Ectodermal cell (in vitro differentiated cells): ENCODE results near the gene STEAP4.

ENCODE experiments used
- H3K27ac ChIP-seq: 2 replicates; pipeline ENCODE4 v1.7.0; 2013; ENCODE audit warnings: mild to moderate bottlenecking, low read depth, low read length; ENCODE audit not compliant: insufficient read depth, poor library complexity, severe bottlenecking
- H3K27me3 ChIP-seq: 2 replicates; pipeline ENCODE4 v1.7.0; 2013; ENCODE audit warnings: mild to moderate bottlenecking, low read length; ENCODE audit not compliant: insufficient read depth, control insufficient read depth, poor library complexity, severe bottlenecking
- H3K36me3 ChIP-seq: one replicate; pipeline ENCODE4 v1.7.0; 2013; ENCODE audit warnings: low read length; ENCODE audit not compliant: control insufficient read depth, insufficient read depth
- H3K4me1 ChIP-seq: one replicate; pipeline ENCODE4 v1.7.0; 2013; ENCODE audit warnings: low read length; ENCODE audit not compliant: control insufficient read depth, insufficient read depth
- H3K4me3 ChIP-seq: 2 replicates; pipeline ENCODE4 v1.7.0; 2013; ENCODE audit warnings: low read depth, low read length, control low read depth; ENCODE audit not compliant: insufficient read depth
- H3K9me3 ChIP-seq: 2 replicates; pipeline ENCODE4 v1.7.0; 2013; ENCODE audit warnings: mild to moderate bottlenecking, low read length, moderate library complexity; ENCODE audit not compliant: control insufficient read depth
- WGBS, 2 experiments: methylation state at CpG; one replicate each; pipeline ENCODE4 v1.1.7; 2013; ENCODE audit warnings: missing lambda C conversion rate in 2 of 2; 5-methylcytosine and 5-hydroxymethylcytosine counted together

STEAP4 gene

GRCh38 chr7:88229302-88229995 lies 77.2 kb downstream of the STEAP4 start:
- Histone ChIP-seq H3K4me1 (no peaks in the 10 kb centered on the region), H3K27ac (no peak overlapping the region), H3K9me3 (no peaks in the 10 kb centered on the region), H3K4me3 (no peak overlapping the region), H3K36me3 (no peaks in the 10 kb centered on the region), H3K27me3 (no peaks in the 10 kb centered on the region)
- 92% methylated on average over 4 of the region's 4 CpGs for WGBS, 2 experiments

- 92% methylated on average over 6 of the region's 6 CpGs for WGBS, 2 experiments
These were observed 79.7 kb downstream of the STEAP4 start for GRCh38 chr7:88226886-88227516.

DNA sequence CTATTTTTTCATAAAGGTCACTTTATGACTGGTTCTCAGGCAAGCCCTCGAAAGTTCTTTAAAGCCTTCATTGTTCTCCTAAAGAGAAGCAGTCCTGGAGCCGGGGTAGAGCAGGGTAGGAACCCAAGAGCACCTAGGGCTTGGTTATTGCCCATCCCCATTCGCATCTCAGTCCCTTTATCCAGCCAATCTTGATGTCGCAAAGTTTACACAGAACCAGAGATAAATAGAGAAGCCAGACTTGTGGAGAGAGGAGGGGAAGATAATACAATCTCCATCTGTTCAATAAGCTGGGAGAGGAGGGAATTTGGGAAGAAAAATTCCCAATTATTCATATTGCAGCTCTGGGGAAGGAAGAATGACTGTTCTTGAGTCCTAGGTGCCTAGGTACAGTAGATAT lies 80.5 kb downstream of the STEAP4 start:
- no peaks in the 10 kb centered on the region for H3K27me3 ChIP-seq
- no peaks in the 10 kb centered on the region for H3K36me3 ChIP-seq
- H3K4me3 ChIP-seq: no peak overlapping the region
- no peak overlapping the region for H3K27ac ChIP-seq
- WGBS, 2 experiments: 92 to 95% methylated on average over 4 of the region's 4 CpGs
- H3K9me3 ChIP-seq: no peaks in the 10 kb centered on the region
- no peaks in the 10 kb centered on the region for H3K4me1 ChIP-seq

More at GRCh38 chr7:88226886-88227516, 79.7 kb downstream of the STEAP4 start:
- H3K27me3 ChIP-seq: no peaks in the 10 kb centered on the region
- no peaks in the 10 kb centered on the region for H3K36me3 ChIP-seq
- no peak overlapping the region for H3K27ac ChIP-seq
- no peak overlapping the region for H3K4me3 ChIP-seq
- no peaks in the 10 kb centered on the region for H3K9me3 ChIP-seq
- no peaks in the 10 kb centered on the region for H3K4me1 ChIP-seq

GRCh38 chr7:88224601-88225275 lies 82.0 kb downstream of the STEAP4 start:
- Histone ChIP-seq H3K27me3 (no peaks in the 10 kb centered on the region), H3K27ac (no peak overlapping the region), H3K4me1 (no peaks in the 10 kb centered on the region), H3K9me3 (no peaks in the 10 kb centered on the region), H3K4me3 (no peak overlapping the region), H3K36me3 (no peaks in the 10 kb centered on the region)
- 85 to 91% methylated on average over 2 of the region's 2 CpGs for WGBS, 2 experiments

- H3K4me1 ChIP-seq: peaks cover 4% of the 10 kb centered on the region
- H3K27me3 ChIP-seq: no peaks in the 10 kb centered on the region
- no peaks in the 10 kb centered on the region for H3K36me3 ChIP-seq
- H3K9me3 ChIP-seq: no peaks in the 10 kb centered on the region
- no CpG with 5 or more reads among the region's 2 CpGs for WGBS, 2 experiments
- H3K4me3 ChIP-seq: no peak overlapping the region
- H3K27ac ChIP-seq: no peak overlapping the region
These were observed 83.4 kb downstream of the STEAP4 start for GRCh38 chr7:88223265-88223664.
